Panc1 (cell line): ENCODE results near the gene NUP93. TPM values are rescaled to one million over a fixed set of nuclear protein-coding genes. Genes with fewer than 3 reads are reported as not detected.

Experiments used
- ATAC-seq: fragments of 200-7000 bp; cut with Tn5 transposase; 2 replicates; pipeline ENCODE4 v1.9.1; 2020; ENCODE audit warnings: mild to moderate bottlenecking, moderate library complexity
- BruUV-seq: library from RNA; stranded (reverse); fragments of 400-500 nt; replicated peaks from 2 replicates; lab custom pipeline; 2021; lab: Mats Ljungman, UMichigan
- CTCF ChIA-PET: fragments of 300-600 bp; sonication (Branson Sonifier 250); formaldehyde crosslinking; loops from one replicate; lab custom pipeline; 2022; ENCODE audit warnings: antibody characterized with exemption; lab: Charles Lee
- POLR2A ChIA-PET: fragments of 300-600 bp; sonication (Branson Sonifier 250); formaldehyde crosslinking; loops from one replicate; lab custom pipeline; 2022; ENCODE audit warnings: antibody characterized with exemption; lab: Charles Lee
- DNase-seq: peaks from one replicate; pipeline ENCODE4 v3.0.0-alpha.2; 2010; ENCODE audit warnings: low read depth, low spot score
- H3K27ac ChIP-seq: 2 replicates; pipeline ENCODE4 v1.5.1; 2011; ENCODE audit warnings: mild to moderate bottlenecking, low read length, inconsistent platforms
- H3K27me3 ChIP-seq: fragments of 200-500 bp; sonication (Bioruptor generic); 2 replicates; pipeline ENCODE4 v1.6.0; 2014; ENCODE audit warnings: low read length, inconsistent platforms; ENCODE audit not compliant: control insufficient read depth, insufficient read depth
- H3K36me3 ChIP-seq: fragments of 200-500 bp; sonication (Bioruptor generic); 2 replicates; pipeline ENCODE4 v1.5.1; 2014; ENCODE audit warnings: inconsistent platforms, mild to moderate bottlenecking, low read length, moderate library complexity; ENCODE audit not compliant: control insufficient read depth, insufficient read depth
- H3K4me1 ChIP-seq: 2 replicates; pipeline ENCODE4 v1.5.1; 2011; ENCODE audit warnings: inconsistent platforms, mild to moderate bottlenecking, low read length, moderate library complexity; ENCODE audit not compliant: control insufficient read depth, insufficient read depth
- H3K4me3 ChIP-seq, 2 experiments: 2 replicates each; pipeline ENCODE4 v1.5.1; 2011 to 2012; ENCODE audit warnings: low read depth in 2 of 2, low read length in 2 of 2, mild to moderate bottlenecking in 2 of 2, inconsistent platforms in 1 of 2, moderate library complexity in 1 of 2
- H3K9me3 ChIP-seq: fragments of 200-500 bp; sonication (Bioruptor generic); 2 replicates; pipeline ENCODE4 v1.5.1; 2014; ENCODE audit warnings: low read depth, mild to moderate bottlenecking, inconsistent platforms, low read length, moderate library complexity; ENCODE audit not compliant: control insufficient read depth, insufficient read depth
- POLR2AphosphoS5 ChIP-seq: IDR thresholded peaks from 2 replicates; pipeline ENCODE4 v1.6.1; 2012; ENCODE audit warnings: mild to moderate bottlenecking, low read depth, low read length, moderate library complexity
- SIN3A ChIP-seq: IDR thresholded peaks from 2 replicates; pipeline ENCODE4 v1.6.1; 2012; ENCODE audit warnings: low read depth, mild to moderate bottlenecking, low read length, moderate library complexity, borderline replicate concordance; ENCODE audit not compliant: insufficient read depth
- TCF7L2 ChIP-seq: IDR thresholded peaks from 2 replicates; pipeline ENCODE4 v1.6.1; 2011; ENCODE audit warnings: mild to moderate bottlenecking, low read depth, low read length, inconsistent platforms
- in situ Hi-C: cut with HindIII; loops from 2 replicates; pipeline ENCODE4 v1.10.0; 2016; ENCODE audit warnings: low sequenced_read_pairs, low pct_unique_long_range_greater_than_20kb
- intact Hi-C: fragments of 100-400 bp; cut with micrococcal nuclease; formaldehyde crosslinking; loops from one replicate; pipeline ENCODE4 v1.10.0; 2022; ENCODE audit not compliant: unreplicated experiment
- total RNA-seq: library from RNA; stranded (reverse); gene quantifications from one replicate; pipeline ENCODE4 v1.2.1, GENCODE V29; 2021; ENCODE audit not compliant: unreplicated experiment
- TF ChIP-seq, protein P1 (sequence below), 2 experiments: IDR thresholded peaks; 2 replicates each; pipeline ENCODE4 v1.6.1; 2011 to 2012; ENCODE audit warnings: low read depth in 2 of 2, control low read depth in 1 of 2, low read length in 1 of 2, mild to moderate bottlenecking in 1 of 2, moderate library complexity in 1 of 2; ENCODE audit not compliant: insufficient read depth in 1 of 2
- TF ChIP-seq, protein P2 (sequence below): fragments of 450-650 bp; IDR thresholded peaks from 2 replicates; pipeline ENCODE4 v1.5.1; 2017; ENCODE audit warnings: mild to moderate bottlenecking

The NUP93 gene
- total RNA-seq, 1 experiment from 2014 or later, result 88.5 TPM

DNA sequence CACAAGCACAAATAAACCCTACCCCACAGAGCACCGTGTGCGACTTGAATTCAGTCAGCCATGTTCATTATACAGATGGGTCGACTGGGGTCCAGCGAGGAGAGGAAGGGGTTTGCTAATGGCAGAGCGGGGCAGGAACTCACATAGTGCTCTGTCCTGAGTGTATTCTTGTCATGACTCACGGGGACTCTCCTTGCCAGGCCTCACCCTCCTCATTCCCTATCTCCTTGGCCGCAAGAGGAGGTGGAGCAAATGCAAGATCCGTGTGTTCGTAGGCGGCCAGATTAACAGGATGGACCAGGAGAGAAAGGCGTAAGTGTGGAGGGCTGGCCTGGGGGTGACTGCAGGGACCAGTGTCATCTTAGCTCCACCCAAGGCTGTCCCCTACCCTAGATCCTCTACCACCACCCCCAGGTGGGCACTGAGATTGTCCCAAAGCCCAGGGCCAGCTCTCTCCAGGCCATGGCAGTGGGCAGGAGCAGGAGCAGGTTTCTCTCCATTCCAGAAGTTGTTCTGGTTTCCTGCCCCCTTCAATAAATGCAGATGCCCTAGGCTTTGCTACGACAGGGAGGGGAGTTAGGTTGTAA lies 164.5 kb downstream of the NUP93 start:
- H3K27ac ChIP-seq, result no peak overlapping the region
- no peak for DNase-seq
- no peaks in the 10 kb centered on the region for H3K27me3 ChIP-seq
- ChIA-PET CTCF (interaction anchor here (0.6 kb wide), 1 partner anchor 11 kb away, joined by 10 read pairs; no protein-coding TSS in a partner anchor), POLR2A (no interaction called here)
- in situ Hi-C loops (no loop called here), intact Hi-C loops (no loop called here)
- no peaks in the 10 kb centered on the region for H3K36me3 ChIP-seq
- H3K4me1 ChIP-seq, result no peaks in the 10 kb centered on the region
- H3K4me3 ChIP-seq, result no peak overlapping the region
- no TSS peak for BruUV-seq
- H3K9me3 ChIP-seq, result no peaks in the 10 kb centered on the region
- ATAC-seq, result no peak
- TF ChIP-seq, protein P1, sequence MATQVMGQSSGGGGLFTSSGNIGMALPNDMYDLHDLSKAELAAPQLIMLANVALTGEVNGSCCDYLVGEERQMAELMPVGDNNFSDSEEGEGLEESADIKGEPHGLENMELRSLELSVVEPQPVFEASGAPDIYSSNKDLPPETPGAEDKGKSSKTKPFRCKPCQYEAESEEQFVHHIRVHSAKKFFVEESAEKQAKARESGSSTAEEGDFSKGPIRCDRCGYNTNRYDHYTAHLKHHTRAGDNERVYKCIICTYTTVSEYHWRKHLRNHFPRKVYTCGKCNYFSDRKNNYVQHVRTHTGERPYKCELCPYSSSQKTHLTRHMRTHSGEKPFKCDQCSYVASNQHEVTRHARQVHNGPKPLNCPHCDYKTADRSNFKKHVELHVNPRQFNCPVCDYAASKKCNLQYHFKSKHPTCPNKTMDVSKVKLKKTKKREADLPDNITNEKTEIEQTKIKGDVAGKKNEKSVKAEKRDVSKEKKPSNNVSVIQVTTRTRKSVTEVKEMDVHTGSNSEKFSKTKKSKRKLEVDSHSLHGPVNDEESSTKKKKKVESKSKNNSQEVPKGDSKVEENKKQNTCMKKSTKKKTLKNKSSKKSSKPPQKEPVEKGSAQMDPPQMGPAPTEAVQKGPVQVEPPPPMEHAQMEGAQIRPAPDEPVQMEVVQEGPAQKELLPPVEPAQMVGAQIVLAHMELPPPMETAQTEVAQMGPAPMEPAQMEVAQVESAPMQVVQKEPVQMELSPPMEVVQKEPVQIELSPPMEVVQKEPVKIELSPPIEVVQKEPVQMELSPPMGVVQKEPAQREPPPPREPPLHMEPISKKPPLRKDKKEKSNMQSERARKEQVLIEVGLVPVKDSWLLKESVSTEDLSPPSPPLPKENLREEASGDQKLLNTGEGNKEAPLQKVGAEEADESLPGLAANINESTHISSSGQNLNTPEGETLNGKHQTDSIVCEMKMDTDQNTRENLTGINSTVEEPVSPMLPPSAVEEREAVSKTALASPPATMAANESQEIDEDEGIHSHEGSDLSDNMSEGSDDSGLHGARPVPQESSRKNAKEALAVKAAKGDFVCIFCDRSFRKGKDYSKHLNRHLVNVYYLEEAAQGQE (IDR thresholded peaks at IDR 0.05; ENCODE audit: insufficient read depth in 1 of 2, low read depth in 2 of 2, low read length in 1 of 2), result no peak
- TF ChIP-seq SIN3A (no peak), TCF7L2 (no peak), POLR2AphosphoS5 (no peak)
- TF ChIP-seq, protein P2, sequence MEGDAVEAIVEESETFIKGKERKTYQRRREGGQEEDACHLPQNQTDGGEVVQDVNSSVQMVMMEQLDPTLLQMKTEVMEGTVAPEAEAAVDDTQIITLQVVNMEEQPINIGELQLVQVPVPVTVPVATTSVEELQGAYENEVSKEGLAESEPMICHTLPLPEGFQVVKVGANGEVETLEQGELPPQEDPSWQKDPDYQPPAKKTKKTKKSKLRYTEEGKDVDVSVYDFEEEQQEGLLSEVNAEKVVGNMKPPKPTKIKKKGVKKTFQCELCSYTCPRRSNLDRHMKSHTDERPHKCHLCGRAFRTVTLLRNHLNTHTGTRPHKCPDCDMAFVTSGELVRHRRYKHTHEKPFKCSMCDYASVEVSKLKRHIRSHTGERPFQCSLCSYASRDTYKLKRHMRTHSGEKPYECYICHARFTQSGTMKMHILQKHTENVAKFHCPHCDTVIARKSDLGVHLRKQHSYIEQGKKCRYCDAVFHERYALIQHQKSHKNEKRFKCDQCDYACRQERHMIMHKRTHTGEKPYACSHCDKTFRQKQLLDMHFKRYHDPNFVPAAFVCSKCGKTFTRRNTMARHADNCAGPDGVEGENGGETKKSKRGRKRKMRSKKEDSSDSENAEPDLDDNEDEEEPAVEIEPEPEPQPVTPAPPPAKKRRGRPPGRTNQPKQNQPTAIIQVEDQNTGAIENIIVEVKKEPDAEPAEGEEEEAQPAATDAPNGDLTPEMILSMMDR, result no peak

- DNase-seq (no peak), ATAC-seq (no peak)
- in situ Hi-C loops (no loop called here), intact Hi-C loops (no loop called here)
- Histone ChIP-seq H3K27ac (no peak overlapping the region), H3K27me3 (no peaks in the 10 kb centered on the region), H3K9me3 (no peaks in the 10 kb centered on the region), H3K36me3 (no peaks in the 10 kb centered on the region), H3K4me1 (no peaks in the 10 kb centered on the region), H3K4me3 (no peak overlapping the region)
- no TSS peak for BruUV-seq
- TF ChIP-seq SIN3A, result no peak
- TF ChIP-seq TCF7L2, result no peak
- TF ChIP-seq, protein P1 (IDR thresholded peaks at IDR 0.05; ENCODE audit: insufficient read depth in 1 of 2, low read depth in 2 of 2, low read length in 1 of 2), result no peak
- no peak for TF ChIP-seq POLR2AphosphoS5
- TF ChIP-seq, protein P2, result no peak
- ChIA-PET POLR2A (no interaction called here), CTCF (no interaction called here)
These were observed 165.9 kb downstream of the NUP93 start for GRCh38 chr16:56895813-56896212.
